HG02571 (cell line): Measurements from ENCODE around the gene DKC1.
"Not testable (repeated sequence)": the region's sequence is repeated elsewhere in the genome, so short reads cannot be mapped to it uniquely, and the experiment has no call there.

ENCODE experiments used
- ATAC-seq: cut with Tn5 transposase; IDR thresholded peaks from one replicate; pipeline ENCODE4 v1.9.1; 2021; ENCODE audit warnings: mild to moderate bottlenecking, moderate library complexity; ENCODE audit not compliant: unreplicated experiment

The DKC1 gene

DNA sequence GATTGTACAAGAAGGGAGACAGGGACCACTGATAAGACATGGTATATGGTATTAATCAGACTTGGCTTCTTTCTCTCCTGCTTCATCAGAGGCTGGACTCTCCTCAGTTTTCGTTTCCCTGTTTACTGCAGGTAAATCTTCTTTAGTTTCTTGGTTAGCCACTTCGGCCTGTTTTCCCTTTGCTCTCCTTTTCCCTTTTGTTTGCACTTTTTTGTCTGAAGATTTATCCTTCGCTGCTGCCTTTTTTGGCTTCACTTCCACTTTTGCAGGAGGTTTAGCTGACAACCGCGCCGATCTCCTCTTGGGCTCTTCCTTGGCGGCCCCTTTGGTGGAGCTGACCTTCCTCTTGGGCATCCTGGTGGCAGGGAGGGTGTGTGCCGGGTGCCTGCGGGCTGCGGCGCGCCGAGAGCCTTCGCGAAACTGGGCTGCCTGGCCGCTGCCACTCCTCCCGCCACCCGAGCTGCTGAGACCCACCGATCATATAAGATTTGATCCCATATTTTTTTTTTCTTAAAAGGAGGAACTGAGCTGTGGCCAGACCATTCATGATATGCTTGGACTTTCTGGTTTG lies 54.5 kb downstream of the DKC1 start:
- ATAC-seq: not testable (repeated sequence)

DNA sequence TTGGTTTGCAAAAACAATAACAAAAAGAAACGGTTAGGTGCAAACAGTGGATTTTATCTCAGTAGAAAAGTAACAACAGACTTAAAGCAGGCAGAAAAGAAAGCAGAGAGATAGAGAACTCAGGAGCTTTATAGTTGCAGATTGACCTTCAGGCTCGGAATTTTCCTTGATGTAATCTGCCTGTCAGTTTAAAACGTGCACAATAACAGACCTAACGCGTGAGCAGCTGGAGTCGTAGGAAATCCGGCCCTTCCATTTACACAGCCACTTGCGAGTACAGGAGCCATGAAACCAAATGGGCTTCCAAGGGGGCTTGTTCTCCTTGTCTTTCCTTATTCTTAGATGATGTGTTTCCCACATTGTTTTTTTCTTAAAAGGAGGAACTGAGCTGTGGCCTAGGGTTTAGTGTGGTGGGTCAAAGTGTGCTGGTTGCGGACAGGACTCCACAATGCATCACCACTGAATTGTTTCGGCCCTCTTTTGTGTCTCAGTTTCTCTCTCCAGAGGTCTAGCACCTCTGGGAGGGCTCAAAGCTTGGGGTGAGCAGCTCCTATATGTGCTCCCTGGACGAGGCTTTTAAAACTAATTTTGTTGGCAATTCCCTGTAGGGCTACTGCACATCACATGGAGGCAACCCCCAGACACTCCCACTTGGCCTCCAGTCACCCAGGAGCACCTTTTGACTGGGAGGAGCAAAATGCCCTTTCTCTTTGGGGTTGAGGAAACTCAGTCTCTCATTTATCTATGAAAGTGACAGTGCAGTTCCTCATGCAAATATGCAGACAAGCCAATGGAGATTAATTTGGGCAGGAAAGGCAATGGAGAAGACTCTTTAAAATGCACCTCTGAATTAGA lies 56.5 kb downstream of the DKC1 start:
- no peak for ATAC-seq

DNA sequence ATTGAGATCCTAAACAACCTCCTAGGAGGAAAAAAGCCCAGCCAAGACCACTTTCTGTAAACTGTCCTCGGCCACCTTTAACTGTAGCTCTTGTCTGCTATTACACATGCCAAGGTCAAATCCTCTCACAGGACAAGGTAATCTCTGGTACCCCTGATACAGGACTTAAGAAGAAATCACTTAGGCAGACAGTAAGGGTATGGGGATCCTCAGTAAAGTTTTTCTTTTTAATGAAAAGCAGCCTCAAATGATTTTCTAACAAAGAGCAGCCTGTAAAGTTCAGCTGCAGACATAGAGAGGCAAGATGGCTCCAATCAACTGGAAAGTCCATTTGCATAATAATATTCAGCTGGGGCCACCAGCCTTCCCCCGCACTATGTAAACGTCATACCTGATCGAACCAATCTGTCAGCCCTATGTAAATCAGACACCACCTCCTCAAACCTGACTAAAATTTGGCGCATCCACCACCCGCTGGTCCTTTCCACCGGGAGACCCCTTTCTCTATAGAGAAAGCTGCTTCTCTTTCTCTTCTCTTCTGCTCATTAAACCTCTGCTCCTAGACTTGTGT lies 57.2 kb downstream of the DKC1 start:
- no peak for ATAC-seq

DNA sequence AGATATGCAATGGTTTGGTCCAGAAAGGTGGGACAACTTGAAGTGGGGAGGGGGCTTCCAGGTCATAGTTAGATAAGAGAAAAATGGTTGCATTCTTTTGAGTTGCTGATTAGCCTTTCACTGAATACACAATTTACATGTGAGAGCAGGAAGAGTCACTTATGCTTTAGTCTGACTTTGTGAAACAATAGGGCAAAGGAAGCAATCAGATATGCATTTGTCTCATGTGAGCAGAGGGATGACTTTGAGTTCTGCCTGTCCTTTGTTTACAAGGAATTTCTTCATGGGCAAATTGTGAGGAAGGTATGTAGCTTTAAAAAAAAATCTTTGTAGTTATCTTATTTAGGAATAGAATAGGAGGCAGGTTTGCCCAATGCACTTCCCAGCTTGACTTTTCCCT lies 58.9 kb downstream of the DKC1 start:
- ATAC-seq: no peak

DNA sequence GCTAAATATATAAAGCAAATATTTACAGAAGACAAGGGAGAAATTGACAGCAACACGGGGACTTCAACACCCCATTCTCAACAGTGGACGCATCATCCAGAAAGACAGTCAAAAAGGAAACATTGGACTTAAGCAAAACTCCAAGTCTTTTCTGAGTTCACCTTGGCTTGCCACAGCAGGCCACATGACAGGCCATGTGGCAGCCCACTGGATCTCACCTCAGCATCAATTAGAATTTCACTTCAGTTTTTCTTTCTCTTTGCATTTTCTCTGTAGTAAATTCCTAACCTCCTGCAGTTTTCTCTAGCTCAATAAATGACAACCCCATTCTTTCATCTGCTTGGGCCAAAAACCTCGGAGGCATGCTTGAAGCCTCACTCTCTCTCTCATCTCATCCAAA lies 59.4 kb downstream of the DKC1 start:
- ATAC-seq: no peak

DNA sequence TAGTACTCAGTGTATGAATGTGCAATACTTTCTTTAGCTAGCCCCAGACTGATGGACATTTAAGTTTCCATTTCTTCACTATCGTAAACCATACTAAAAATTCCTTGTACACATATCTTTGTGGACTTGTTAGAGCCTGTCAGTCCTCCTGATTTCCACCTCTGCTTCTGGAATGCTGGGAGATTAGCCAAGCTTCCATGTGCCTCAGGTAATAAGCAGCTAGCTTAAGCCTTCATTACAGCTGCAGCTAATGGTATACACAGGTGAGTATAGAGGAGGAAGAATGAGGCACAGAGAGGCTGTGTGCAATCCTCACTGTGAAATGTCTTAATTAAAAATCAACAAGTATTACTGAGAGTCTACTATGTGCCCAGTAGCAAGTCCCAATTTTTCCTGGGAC lies 62.0 kb downstream of the DKC1 start:
- ATAC-seq: no peak

DNA sequence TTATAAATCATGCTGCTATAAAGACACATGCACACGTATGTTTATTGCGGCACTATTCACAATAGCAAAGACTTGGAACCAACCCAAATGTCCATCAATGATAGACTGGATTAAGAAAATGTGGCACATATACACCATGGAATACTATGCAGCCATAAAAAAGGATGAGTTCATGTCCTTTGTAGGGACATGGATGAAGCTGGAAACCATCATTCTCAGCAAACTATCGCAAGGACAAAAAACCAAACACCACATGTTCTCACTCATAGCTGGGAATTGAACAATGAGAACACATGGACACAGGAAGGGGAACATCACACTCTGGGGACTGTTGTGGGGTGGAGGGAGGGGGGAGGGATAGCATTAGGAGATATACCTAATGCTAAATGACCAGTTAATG lies 62.9 kb downstream of the DKC1 start:
- ATAC-seq: not testable (repeated sequence)
